Spleen (tissue), 7 donors: ENCODE results near the gene ZMYND19.

Experiments used
- CTCF ChIP-seq, 11 experiments: fragments of 200-600 bp in 7 of 11; fragments of 450-650 bp in 4 of 11; sonication (generic) in 4 of 11; IDR thresholded peaks in 8 of 11; conservative IDR thresholded peaks in 3 of 11; 1 replicate in 7 of 11; 2 replicates in 4 of 11; pipeline versions ENCODE4 v1.4.0 to v1.8.0; 2016 to 2021; ENCODE audit warnings: antibody characterized with exemption in 11 of 11, inconsistent platforms in 4 of 11, mild to moderate bottlenecking in 1 of 11
- POLR2A ChIP-seq, 3 donors: fragments of 450-650 bp; IDR thresholded peaks; one replicate each; pipeline ENCODE4 v1.5.1; 2017; ENCODE audit warnings: antibody characterized with exemption in 3 of 3, mild to moderate bottlenecking in 1 of 3
- POLR2AphosphoS5 ChIP-seq, 3 donors: sonication (generic); formaldehyde crosslinking; IDR thresholded peaks; one replicate each; pipeline ENCODE4 v1.5.1; 2017; ENCODE audit warnings: antibody characterized with exemption in 3 of 3
- donor health status: DM: no; HTN: no; CAD: no; lungs with moderate emphysema.
- donor health status: DM: no; HTN: no; CAD: no.
- donor health status: DM: no; HTN: no; CAD: no.

DNA sequence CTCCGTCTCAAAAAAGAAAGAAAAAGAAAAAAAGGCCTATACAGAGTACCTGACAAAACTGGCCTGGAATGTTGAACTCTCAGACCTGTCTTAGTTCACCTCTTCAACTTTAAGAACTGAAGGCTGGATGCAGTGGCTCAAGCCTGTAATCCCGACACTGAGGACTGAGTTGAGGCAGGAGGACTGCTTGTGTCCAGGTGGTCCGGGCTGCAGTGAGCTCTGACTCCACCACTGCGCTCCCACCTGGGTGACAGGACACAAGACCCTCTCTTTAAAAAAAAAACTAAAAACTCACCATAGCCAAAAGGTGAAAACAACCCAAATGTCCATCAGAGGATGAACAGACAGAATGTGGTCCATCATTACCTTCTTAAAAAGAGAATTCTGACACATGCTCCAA, 32.2 kb downstream of the ZMYND19 start:
- TF ChIP-seq POLR2A (IDR thresholded peaks at IDR 0.05) (no peak), CTCF (IDR thresholded peaks at IDR 0.05 in 8 of 11, conservative IDR thresholded peaks at IDR 0.05 in 3 of 11) (no peak), POLR2AphosphoS5 (IDR thresholded peaks at IDR 0.05) (no peak)
